NCI-H1092 treated with DMSO at 0.1 percent for 48 hours (cell line): ENCODE measurements around the gene CCT4.
"Not testable (repeated sequence)": the region's sequence is repeated elsewhere in the genome, so short reads cannot be mapped to it uniquely, and the experiment has no call there.

Source experiments
- DNase-seq: peaks from one replicate; lab custom pipeline; 2025; lab: John Stamatoyannopoulos, UW

CCT4 gene

DNA sequence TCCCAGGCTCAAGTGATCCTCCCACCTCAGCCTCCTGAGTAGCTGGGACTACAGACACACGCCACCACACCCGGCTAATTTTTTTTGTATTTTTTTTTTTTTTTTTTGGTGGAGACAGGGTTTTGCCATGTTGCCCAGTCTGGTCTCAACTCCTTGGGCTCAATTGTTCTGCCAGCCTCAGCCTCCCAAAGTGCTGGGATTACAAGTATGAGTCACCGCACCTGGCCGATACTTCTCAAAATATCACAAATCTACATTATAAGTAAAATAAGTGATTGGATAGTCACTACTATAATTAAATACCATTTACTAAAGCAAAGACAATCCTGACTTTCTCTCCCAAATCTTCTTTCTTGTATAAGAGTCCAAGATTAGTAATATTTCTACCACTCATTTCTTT, 9.1 kb downstream of the CCT4 start:
- not testable (repeated sequence) for DNase-seq

GRCh38 chr2:61878761-61879160, 9.7 kb downstream of the CCT4 start:
- DNase-seq, result no peak

DNA sequence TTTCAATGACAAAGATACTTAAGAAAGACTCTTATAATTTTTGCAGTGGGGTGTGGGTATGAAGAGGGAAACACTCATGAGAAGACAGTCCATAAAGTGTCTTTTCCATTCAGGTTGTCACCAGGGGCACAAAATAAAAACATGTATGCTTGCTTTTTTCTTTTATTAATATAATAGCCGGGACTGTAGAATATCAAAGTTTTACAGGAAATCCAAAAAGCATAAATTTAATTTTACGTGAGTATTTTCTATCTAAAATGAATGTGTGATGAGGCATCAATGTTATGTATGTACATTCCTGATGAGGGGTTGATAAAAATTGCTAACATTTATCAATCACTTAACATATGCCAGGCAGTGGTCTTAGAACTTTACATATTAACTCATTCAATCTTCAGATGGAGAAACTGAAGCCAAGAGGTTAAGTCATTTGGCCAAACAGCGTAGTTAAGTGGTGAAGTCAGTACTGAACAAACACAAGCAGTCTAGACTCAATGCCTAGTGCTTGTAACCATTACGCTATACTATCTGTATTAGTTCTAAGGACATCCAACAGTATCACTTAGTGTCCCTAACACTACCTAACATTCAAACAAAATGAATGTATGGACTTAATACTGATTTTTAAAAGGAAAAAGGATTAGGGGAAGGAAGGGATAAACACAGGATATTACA, 10.7 kb downstream of the CCT4 start:
- no peak for DNase-seq

DNA sequence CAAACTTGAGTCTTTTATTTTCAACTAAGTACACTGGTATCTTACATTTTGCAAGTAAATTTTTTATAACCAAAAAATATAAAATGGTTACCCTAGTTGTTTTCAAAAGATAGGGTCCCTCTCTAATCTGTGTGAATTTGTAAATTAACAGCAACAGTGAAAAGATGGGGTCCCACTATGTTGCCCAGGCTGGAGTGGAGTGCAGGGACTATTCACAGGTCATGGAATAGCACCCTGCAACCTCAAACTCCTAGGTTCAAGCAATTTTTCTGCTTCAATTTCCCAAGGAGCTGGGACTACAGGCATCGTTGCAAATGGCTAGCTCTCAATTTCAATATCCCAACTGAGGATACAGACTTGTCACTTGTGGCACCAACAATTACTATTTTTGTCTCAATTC, 12.1 kb downstream of the CCT4 start:
- DNase-seq, result no peak

DNA sequence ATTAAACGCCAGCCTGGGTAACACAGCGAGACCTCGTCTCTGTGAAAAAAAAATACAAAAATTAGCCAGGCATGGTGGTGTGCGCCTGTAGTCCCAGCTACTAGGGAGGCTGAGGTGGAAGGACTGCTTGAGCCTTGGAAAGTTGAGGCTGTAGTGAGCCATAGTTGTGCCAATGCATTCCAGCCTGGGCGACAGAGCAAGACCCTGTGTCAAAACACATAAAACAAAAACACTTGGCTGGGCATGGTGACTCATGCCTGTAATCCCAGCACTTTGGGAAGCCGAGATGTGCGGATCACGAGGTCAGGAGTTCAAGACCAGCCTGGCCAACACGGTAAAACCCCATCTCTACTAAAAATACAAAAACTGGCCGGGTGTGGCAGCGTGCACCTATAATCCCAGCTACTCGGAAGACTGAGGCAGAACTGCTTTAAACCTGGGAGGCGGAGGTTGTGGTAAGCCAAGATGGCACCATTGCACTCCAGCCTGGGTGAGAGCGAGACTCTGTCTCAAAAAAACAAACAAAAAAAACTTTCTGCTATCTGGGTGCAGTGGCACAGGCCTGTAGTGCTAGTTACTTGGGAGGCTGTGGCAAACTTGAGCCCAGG, 21.9 kb downstream of the CCT4 start:
- not testable (repeated sequence) for DNase-seq

DNA sequence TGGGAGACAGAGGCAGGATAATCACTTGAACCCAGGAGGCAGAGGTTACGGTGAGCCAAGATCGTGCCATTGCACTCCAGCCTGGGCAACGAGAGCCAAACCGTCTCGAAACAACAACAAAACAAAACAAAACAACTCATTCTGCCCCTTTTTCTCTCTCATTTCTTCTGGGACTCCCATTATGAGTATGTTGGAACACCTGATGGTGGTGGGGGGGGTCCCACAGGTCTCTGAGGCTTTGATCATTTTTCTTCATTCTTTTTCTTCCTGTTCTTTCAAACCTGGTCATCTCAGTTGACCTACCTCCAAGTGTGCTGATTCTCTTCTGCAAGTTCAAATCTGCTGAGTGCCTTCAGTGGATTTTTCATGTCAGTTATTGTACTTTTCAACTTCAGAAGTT, 26.4 kb downstream of the CCT4 start:
- no peak for DNase-seq

- DNase-seq, result no peak
These were observed 31.2 kb downstream of the CCT4 start for GRCh38 chr2:61857224-61857623.

- DNase-seq, result no peak
These were observed 33.2 kb downstream of the CCT4 start for GRCh38 chr2:61855318-61855613.

- DNase-seq, result peak; percentile 95
These were observed 33.7 kb downstream of the CCT4 start for GRCh38 chr2:61854564-61855317.

DNA sequence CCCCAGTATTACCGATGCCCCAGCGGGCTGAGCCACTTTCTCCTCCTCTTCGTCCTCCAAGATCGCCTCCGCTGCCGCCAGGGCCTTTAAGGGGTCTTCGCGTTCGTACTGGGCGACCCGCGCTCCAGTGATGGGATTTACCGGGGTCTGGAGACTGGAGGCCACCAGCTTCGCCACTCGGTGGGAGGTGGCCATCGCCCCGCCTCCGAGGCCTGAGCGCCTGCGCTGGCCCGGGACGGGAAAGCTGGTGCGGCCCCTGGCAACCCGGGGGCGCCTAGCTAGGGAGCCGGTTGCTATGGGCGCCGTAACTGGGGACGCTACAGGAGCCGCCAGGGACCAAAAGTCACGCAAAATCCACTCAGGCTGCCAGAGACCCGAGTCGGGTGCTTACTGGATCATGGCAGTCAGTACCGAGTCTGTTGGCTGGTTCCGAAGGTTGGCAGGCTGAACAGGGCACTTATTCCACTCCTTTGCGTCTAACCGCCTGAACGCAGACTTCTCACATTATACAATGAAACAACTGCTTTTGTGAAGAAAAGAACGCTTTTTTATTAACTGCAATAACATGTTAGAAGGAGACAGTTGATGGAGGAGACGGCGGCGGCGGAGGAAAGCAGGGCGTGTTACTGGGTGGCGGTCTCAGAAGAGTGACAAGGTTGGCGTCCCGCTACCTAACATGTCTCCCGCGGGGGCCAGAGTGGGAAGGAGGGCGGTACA, 34.5 kb downstream of the CCT4 start, which contains the start of gene FAM161A:
Gene FAM161A (minus strand): TSS at position 214 of the 717 bp plus-strand sequence. CDS start 19 bp downstream, at position 195.
- peak; percentile 84 for DNase-seq

DNA sequence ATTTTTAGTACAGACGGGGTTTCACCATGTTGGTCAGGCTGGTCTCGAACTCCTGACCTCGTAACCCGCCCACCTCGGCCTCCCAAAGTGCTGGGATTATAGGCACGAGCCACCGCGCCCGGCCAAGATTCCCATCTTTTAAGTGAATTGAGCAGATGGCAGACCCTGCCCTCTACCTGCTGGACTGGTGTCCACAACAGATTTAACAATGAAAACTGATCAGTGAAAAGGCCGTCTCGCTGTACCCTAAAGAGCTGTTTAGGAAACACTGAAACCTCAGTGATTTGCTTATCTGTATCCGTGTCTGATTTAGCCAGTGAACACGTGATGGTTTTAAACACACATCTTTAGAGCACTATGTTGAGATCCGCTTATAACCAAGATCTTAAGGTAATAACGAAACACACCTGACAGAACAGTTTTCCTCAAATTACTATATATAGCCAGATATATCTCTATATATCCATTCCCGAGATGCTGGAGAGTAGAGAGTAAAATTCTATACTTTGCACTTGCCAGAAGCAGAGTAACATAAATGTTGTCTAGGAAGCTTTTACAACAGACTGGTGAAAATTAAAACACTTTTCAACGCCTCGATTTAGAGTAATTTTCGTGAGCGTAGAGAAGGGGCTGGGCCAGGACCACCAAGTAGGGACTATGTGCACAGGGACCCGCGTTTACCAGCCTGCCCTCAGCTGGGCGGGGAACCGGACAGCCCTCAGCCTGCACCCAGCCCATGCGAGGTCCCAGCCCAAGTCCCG, 35.2 kb downstream of the CCT4 start:
- DNase-seq, result peak; percentile 45

DNA sequence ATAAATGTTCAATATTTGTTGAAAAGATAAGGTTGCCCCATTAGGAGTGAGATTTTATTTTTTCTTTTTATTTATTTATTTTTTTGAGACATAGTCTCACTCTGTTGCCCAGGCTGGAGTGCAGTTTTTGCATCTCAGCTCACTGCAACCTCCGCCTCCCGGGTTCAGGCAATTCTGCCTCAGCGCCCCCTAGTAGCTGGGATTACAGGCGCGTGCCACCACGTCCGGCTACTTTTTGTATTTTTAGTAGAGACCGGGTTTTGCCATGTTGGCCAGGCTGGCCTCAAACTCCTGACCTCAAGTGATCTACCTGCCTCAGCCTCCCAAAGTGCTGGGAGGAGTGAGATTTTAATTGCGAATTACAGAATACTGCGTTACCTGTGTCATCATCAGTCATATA, 37.2 kb downstream of the CCT4 start:
- DNase-seq, result not testable (repeated sequence)

- DNase-seq, result no peak
These were observed 43.1 kb downstream of the CCT4 start for GRCh38 chr2:61845320-61845719.

GRCh38 chr2:61841286-61841685, 47.2 kb downstream of the CCT4 start:
- no peak for DNase-seq

- DNase-seq, result no peak
These were observed 53.6 kb downstream of the CCT4 start for GRCh38 chr2:61834893-61835292.

GRCh38 chr2:61833971-61834370, 54.5 kb downstream of the CCT4 start:
- no peak for DNase-seq

DNA sequence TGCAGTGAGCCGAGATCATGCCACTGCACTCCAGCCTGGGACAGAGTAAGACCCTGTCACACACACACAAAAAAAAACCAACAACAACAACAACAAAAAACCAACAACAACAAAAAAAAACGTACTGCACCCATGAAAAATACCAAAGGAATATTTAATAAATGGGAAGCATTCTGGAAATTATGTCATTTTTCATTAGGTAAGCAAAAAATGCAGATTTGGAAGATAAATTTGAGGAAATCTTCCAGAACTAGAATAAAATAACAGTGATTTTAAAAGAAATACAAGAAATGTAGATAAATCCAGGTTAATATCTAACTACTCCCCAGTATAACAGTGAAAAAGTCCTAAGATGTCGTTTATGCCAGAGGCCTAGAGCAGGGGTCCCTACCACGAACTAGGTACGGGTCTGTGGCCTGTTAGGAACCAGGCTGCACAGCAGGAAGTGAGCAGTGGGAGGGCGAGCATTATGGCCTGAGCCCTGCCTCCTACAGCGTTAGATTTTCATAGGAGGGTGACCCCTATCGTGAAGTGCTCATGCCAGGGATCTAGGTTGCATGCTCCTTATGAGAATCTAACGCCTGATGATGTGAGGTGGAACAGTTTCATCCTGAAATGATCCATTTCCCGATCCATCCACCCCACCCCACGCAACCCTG, 56.1 kb downstream of the CCT4 start:
- DNase-seq, result no peak

GRCh38 chr2:61822255-61822654, 66.2 kb downstream of the CCT4 start:
- no peak for DNase-seq
